Measurements from ENCODE around the gene ASCL4.
"Not testable (repeated sequence)": the region's sequence is repeated elsewhere in the genome, so short reads cannot be mapped to it uniquely, and the experiment has no call there.

- TF ChIP-seq CTCF (conservative IDR thresholded peaks at IDR 0.05 in 1 of 2, IDR thresholded peaks at IDR 0.05 in 1 of 2; ENCODE audit: low read depth in 1 of 2, low read length in 2 of 2); EZH2 (IDR thresholded peaks at IDR 0.05; ENCODE audit: low read length, missing control alignments): not testable (repeated sequence)
Observed at GRCh38 chr12:107727742-107728141, 46.8 kb upstream of the ASCL4 start.
